ENCODE results near the gene CWC25. TPM values are rescaled to one million over a fixed set of nuclear protein-coding genes. Genes with fewer than 3 reads are reported as not detected.

The CWC25 gene
- total RNA-seq, 4 donors from 2014 or later: 31.5 to 74.8 (median 34.4) TPM

DNA sequence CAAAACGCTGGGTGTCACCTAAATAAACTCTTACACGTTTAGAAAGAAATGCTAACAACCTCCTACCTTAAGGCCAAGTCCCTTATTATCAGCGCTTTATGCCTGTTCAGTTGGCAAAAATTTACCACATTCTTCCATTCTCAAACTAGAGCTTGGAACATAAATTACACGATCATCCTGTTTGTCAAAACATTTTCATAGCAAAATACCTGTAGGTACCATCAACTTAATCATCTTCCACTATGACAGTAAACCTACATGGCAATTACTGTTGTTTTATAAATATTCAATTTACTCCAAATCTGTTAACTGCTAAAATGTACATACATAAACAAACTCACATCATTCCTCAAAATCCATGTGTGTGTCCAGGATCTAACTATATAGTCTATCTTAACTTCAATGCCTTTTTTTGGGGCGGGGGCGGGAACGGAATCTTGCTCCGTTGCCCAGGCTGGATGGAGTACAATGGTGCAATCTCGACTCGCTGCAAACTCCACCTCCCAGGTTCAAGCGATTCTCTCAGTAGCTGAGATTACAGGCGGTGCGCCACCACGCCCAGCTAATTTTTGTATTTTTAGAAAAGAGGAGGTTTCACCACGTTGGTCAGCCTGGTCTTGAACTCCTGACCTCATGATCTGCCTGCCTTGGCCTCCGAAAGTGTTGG, 24.0 kb upstream of the CWC25 start:
- Histone ChIP-seq H3K27me3 (no peaks in the 10 kb centered on the region), H3K4me3 (no peak overlapping the region), H3K36me3 (peaks cover 48% of the 10 kb centered on the region), H3K9me3 (no peaks in the 10 kb centered on the region), H3K27ac (no peak overlapping the region), H3K4me1 (peaks cover 24% of the 10 kb centered on the region)
- TF ChIP-seq EP300 (IDR thresholded peaks at IDR 0.05) (no peak), POLR2AphosphoS5 (IDR thresholded peaks at IDR 0.05) (no peak), POLR2A (IDR thresholded peaks at IDR 0.05) (no peak)
- TF ChIP-seq, protein P1, sequence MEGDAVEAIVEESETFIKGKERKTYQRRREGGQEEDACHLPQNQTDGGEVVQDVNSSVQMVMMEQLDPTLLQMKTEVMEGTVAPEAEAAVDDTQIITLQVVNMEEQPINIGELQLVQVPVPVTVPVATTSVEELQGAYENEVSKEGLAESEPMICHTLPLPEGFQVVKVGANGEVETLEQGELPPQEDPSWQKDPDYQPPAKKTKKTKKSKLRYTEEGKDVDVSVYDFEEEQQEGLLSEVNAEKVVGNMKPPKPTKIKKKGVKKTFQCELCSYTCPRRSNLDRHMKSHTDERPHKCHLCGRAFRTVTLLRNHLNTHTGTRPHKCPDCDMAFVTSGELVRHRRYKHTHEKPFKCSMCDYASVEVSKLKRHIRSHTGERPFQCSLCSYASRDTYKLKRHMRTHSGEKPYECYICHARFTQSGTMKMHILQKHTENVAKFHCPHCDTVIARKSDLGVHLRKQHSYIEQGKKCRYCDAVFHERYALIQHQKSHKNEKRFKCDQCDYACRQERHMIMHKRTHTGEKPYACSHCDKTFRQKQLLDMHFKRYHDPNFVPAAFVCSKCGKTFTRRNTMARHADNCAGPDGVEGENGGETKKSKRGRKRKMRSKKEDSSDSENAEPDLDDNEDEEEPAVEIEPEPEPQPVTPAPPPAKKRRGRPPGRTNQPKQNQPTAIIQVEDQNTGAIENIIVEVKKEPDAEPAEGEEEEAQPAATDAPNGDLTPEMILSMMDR (IDR thresholded peaks at IDR 0.05): no peak
- 63% methylated on average over 16 of the region's 16 CpGs for WGBS
- no peak for DNase-seq (ENCODE audit: low spot score in 2 of 2)

DNA sequence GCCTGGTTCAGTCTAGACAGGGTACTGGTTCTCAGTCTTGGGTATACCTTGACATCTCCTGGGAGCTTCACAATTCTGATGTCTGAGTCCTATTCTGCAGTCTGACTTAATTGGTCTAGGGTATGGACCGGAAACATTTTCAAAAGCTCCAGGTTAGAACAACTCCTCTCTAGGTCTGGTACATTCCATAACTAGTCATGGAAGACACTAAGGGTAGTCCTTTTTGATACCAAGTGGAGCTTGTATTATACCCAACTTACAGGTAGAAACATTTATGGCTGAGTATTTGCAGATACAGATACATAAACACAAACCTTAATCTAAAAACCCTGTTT, 23.4 kb upstream of the CWC25 start:
- H3K27ac ChIP-seq: no peak overlapping the region
- DNase-seq (ENCODE audit: low spot score in 2 of 2): no peak
- H3K27me3 ChIP-seq: no peaks in the 10 kb centered on the region
- peaks cover 23% of the 10 kb centered on the region for H3K4me1 ChIP-seq
- no peak overlapping the region for H3K4me3 ChIP-seq
- 100% methylated on average over 1 of the region's 1 CpG for whole genome bisulfite sequencing
- TF ChIP-seq, protein P1 (IDR thresholded peaks at IDR 0.05): no peak
- TF ChIP-seq POLR2A (IDR thresholded peaks at IDR 0.05): no peak
- TF ChIP-seq EP300 (IDR thresholded peaks at IDR 0.05): no peak
- no peak for TF ChIP-seq POLR2AphosphoS5 (IDR thresholded peaks at IDR 0.05)
- peaks cover 48% of the 10 kb centered on the region for H3K36me3 ChIP-seq
- H3K9me3 ChIP-seq: no peaks in the 10 kb centered on the region

- H3K4me3 ChIP-seq: no peak overlapping the region
- TF ChIP-seq POLR2AphosphoS5 (IDR thresholded peaks at IDR 0.05) (no peak), POLR2A (IDR thresholded peaks at IDR 0.05) (no peak), EP300 (IDR thresholded peaks at IDR 0.05) (no peak)
- TF ChIP-seq, protein P1 (IDR thresholded peaks at IDR 0.05): no peak
- no peaks in the 10 kb centered on the region for H3K9me3 ChIP-seq
- no peaks in the 10 kb centered on the region for H3K27me3 ChIP-seq
- H3K36me3 ChIP-seq: peaks cover 25% of the 10 kb centered on the region
- DNase-seq (ENCODE audit: low spot score in 2 of 2): no peak
- H3K27ac ChIP-seq: no peak overlapping the region
- no peaks in the 10 kb centered on the region for H3K4me1 ChIP-seq
- WGBS: 35% methylated on average over 13 of the region's 13 CpGs
Observed at GRCh38 chr17:38844261-38844757, 19.2 kb upstream of the CWC25 start.

GRCh38 chr17:38825762-38826247, 684 bp upstream of the CWC25 start:
- Histone ChIP-seq H3K4me1 (peaks cover 22% of the 10 kb centered on the region), H3K9me3 (no peaks in the 10 kb centered on the region), H3K36me3 (peaks cover 7% of the 10 kb centered on the region), H3K4me3 (peak overlapping the region; percentile 96), H3K27ac (peak overlapping the region; percentile 96), H3K27me3 (no peaks in the 10 kb centered on the region)
- no peak for DNase-seq (ENCODE audit: low spot score in 2 of 2)
- WGBS: 92% methylated on average over 17 of the region's 17 CpGs
- TF ChIP-seq POLR2AphosphoS5 (IDR thresholded peaks at IDR 0.05) (no peak), EP300 (IDR thresholded peaks at IDR 0.05) (no peak), POLR2A (IDR thresholded peaks at IDR 0.05) (no peak)
- TF ChIP-seq, protein P1 (IDR thresholded peaks at IDR 0.05): no peak

GRCh38 chr17:38815576-38816193, 9.4 kb downstream of the CWC25 start:
- Histone ChIP-seq H3K36me3 (peaks cover 89% of the 10 kb centered on the region), H3K9me3 (no peaks in the 10 kb centered on the region), H3K27ac (no peak overlapping the region), H3K4me3 (no peak overlapping the region), H3K4me1 (no peaks in the 10 kb centered on the region), H3K27me3 (no peaks in the 10 kb centered on the region)
- DNase-seq (ENCODE audit: low spot score in 2 of 2): no peak
- 80% methylated on average over 8 of the region's 8 CpGs for WGBS
- no peak for TF ChIP-seq POLR2A (IDR thresholded peaks at IDR 0.05)
- TF ChIP-seq EP300 (IDR thresholded peaks at IDR 0.05): no peak

Data from suprapubic skin (tissue), 4 donors.